Upper lobe of left lung (tissue), 4 donors: ENCODE data around the gene ANXA7.

Experiments
- CTCF ChIP-seq, 6 experiments: fragments of 450-650 bp in 4 of 6; fragments of 200-600 bp in 2 of 6; sonication (generic) in 2 of 6; IDR thresholded peaks; one replicate each; pipeline ENCODE4 v1.5.1; 2016 to 2019; ENCODE audit warnings: antibody characterized with exemption in 6 of 6
- EP300 ChIP-seq, 4 donors: sonication (generic); formaldehyde crosslinking; IDR thresholded peaks; one replicate each; pipeline ENCODE4 v1.5.1; 2017; ENCODE audit warnings: antibody characterized with exemption in 4 of 4, control low read depth in 2 of 4
- POLR2A ChIP-seq, 4 donors: fragments of 450-650 bp; IDR thresholded peaks; one replicate each; pipeline ENCODE4 v1.5.1; 2016 to 2017; ENCODE audit warnings: antibody characterized with exemption in 4 of 4, mild to moderate bottlenecking in 2 of 4
- POLR2AphosphoS5 ChIP-seq, 2 donors: sonication (generic); formaldehyde crosslinking; IDR thresholded peaks; one replicate each; pipeline ENCODE4 v1.5.1; 2017; ENCODE audit warnings: antibody characterized with exemption in 2 of 2

- TF ChIP-seq CTCF (IDR thresholded peaks at IDR 0.05): no peak
- no peak for TF ChIP-seq EP300 (IDR thresholded peaks at IDR 0.05)
- TF ChIP-seq POLR2A (IDR thresholded peaks at IDR 0.05): no peak
- TF ChIP-seq POLR2AphosphoS5 (IDR thresholded peaks at IDR 0.05): no peak
These were observed 73.7 kb downstream of the ANXA7 start for GRCh38 chr10:73340121-73340520.
